Mucosa of descending colon (tissue), 3 donors: Measurements from ENCODE around the gene RBM47. TPM values are rescaled to one million over a fixed set of nuclear protein-coding genes. Genes with fewer than 3 reads are reported as not detected.

Experiments
- ATAC-seq: fragments of 200-7000 bp; cut with Tn5 transposase; one replicate; pipeline ENCODE4 v1.9.1; 2020; ENCODE audit warnings: mild to moderate bottlenecking, moderate library complexity
- DNase-seq, 3 donors: peaks; one replicate each; pipeline ENCODE4 v3.0.0-alpha.2; 2020
- H3K36me3 ChIP-seq: fragments of 200-600 bp; one replicate; pipeline ENCODE4 v1.8.0; 2021; ENCODE audit warnings: low read depth, mild to moderate bottlenecking
- H3K4me1 ChIP-seq: fragments of 200-600 bp; one replicate; pipeline ENCODE4 v1.8.0; 2021; ENCODE audit warnings: low read depth, mild to moderate bottlenecking
- H3K4me3 ChIP-seq: fragments of 200-600 bp; one replicate; pipeline ENCODE4 v1.8.0; 2021; ENCODE audit warnings: mild to moderate bottlenecking
- H3K9me3 ChIP-seq: fragments of 200-600 bp; one replicate; pipeline ENCODE4 v1.8.0; 2021; ENCODE audit warnings: mild to moderate bottlenecking
- CTCF ChIP-seq: fragments of 200-600 bp; IDR thresholded peaks from one replicate; pipeline ENCODE4 v1.8.0; 2022; ENCODE audit warnings: antibody characterized with exemption, mild to moderate bottlenecking
- intact Hi-C, 2 donors: fragments of 100-400 bp; cut with DNase I in 1 of 2; cut with micrococcal nuclease in 1 of 2; formaldehyde crosslinking; loops; one replicate each; pipeline versions ENCODE4 v1.11.0 to v1.11.1; 2022; cut with DNase I, micrococcal nuclease
- total RNA-seq, 3 donors: library from RNA; stranded (reverse); fragmentation: NEBNext Ultra II Directional in 2 of 3; extraction: Animal tissue kit (Norgen Biotek cat#: 25700) in 2 of 3; gene quantifications; one replicate each; pipeline versions ENCODE4 v1.2.1 to v1.2.4, GENCODE V29; 2021 to 2023
- donor health status: DM: no; HTN: no; CAD: no; lungs with moderate emphysema.
- donor health status: DM: no; HTN: no; CAD: no.
- donor health status: DM: no; HTN: yes; CAD: no.

Gene RBM47
- total RNA-seq, 3 donors from 2014 or later, result 144 to 309 (median 258) TPM

GRCh38 chr4:40586729-40587128, 42.9 kb downstream of the RBM47 start:
- no peaks in the 10 kb centered on the region for H3K36me3 ChIP-seq
- H3K4me3 ChIP-seq, result no peak overlapping the region
- intact Hi-C loops, result no loop called here
- ATAC-seq (no peak), DNase-seq (no peak)
- no peak for TF ChIP-seq CTCF
- H3K9me3 ChIP-seq, result no peaks in the 10 kb centered on the region
- H3K4me1 ChIP-seq, result peaks cover 3% of the 10 kb centered on the region

DNA sequence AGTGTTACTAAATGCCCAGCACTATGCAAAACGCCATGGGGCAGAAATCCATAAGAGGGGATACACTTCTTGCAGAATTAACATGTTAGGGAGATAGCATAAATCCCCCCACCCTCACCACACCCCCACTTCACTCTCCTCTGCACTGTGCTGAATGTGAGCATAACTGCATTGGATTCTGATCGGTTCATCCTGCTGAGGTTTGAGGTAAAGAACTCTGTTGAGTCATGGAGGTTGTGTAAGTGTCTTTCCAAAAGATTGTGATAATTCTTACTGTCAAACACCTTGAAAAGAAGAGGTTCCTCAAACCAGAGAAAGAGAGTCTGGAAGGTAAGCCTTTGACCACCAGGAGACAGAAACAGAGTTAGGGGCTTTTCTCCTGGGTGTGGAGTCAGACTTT, 43.6 kb downstream of the RBM47 start:
- Histone ChIP-seq H3K4me3 (no peak overlapping the region), H3K9me3 (no peaks in the 10 kb centered on the region), H3K4me1 (peaks cover 3% of the 10 kb centered on the region), H3K36me3 (no peaks in the 10 kb centered on the region)
- DNase-seq, result no peak
- TF ChIP-seq CTCF, result no peak
- intact Hi-C loops, result no loop called here
- ATAC-seq, result no peak

GRCh38 chr4:40585201-40585799, 44.4 kb downstream of the RBM47 start:
- no peak for TF ChIP-seq CTCF
- intact Hi-C loops, result no loop called here
- ATAC-seq, result no peak
- DNase-seq, result no peak
- Histone ChIP-seq H3K36me3 (no peaks in the 10 kb centered on the region), H3K4me3 (no peak overlapping the region), H3K9me3 (no peaks in the 10 kb centered on the region), H3K4me1 (peaks cover 3% of the 10 kb centered on the region)

- DNase-seq (no peak), ATAC-seq (no peak)
- Histone ChIP-seq H3K9me3 (no peaks in the 10 kb centered on the region), H3K36me3 (no peaks in the 10 kb centered on the region), H3K4me1 (peaks cover 3% of the 10 kb centered on the region), H3K4me3 (no peak overlapping the region)
- no peak for TF ChIP-seq CTCF
- intact Hi-C loops, result no loop called here
Measured at GRCh38 chr4:40584517-40585141, 45.0 kb downstream of the RBM47 start.

GRCh38 chr4:40583850-40584439, 45.7 kb downstream of the RBM47 start:
- DNase-seq, result no peak
- peaks cover 3% of the 10 kb centered on the region for H3K4me1 ChIP-seq
- no peak overlapping the region for H3K4me3 ChIP-seq
- no peaks in the 10 kb centered on the region for H3K36me3 ChIP-seq
- H3K9me3 ChIP-seq, result no peaks in the 10 kb centered on the region
- TF ChIP-seq CTCF, result no peak
- no peak for ATAC-seq
- intact Hi-C loops, result no loop called here
